ENCODE measurements around the gene TICAM2.

TICAM2 gene

DNA sequence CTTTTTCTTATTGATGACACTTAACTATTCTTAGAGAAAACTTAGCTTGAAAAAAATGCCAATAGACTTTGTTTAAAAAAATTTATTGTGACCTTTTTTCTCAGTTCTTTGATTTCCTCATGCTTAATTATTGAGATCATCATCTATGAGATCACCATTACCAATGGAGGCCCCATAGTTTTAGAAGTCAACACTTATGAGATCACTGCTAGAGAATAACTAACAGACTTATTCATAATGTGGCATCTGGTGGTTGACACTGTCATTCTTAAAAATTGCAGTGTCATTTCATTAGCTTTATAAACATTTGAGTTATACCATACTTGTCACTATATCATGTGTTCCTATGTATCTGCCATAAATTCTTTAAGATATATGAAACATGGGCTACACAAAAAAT, 42.8 kb downstream of the TICAM2 start (continued):
- TF ChIP-seq ZNF335 (tag by site-specific recombination; conservative IDR thresholded peaks at IDR 0.05): no peak; the same call in 1 of the 2 replicates
- no peak for TF ChIP-seq ZNF610 (tag by site-specific recombination; IDR thresholded peaks at IDR 0.05; ENCODE audit: borderline replicate concordance)
- no peak for TF ChIP-seq WT1 (tag by site-specific recombination; IDR thresholded peaks at IDR 0.05)

DNA sequence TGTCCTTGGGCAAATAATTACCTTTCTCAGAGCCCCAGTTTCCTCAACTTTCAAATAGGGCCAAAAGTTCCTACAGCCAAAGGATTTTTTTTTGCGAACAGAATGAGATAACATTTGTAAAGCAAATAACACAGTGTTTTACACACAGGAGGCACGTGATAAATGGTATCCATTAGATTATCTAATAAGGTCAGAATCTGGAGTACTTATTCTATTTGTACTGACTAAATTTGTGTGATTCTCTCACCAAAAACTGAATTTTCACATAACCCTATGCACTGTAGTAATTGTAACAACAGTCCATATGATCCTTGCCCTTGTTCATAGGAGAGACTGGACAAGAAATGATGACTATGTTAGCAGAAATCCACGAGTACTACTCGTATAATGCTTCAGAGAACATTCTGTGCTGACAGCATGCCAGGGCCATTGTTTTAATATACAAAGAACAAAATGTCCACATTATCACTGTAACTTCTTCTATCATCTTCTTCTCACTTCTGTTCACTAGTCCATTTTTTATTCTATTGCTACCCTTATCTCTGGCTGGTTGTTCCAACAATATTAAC, 43.8 kb downstream of the TICAM2 start:
- Histone ChIP-seq H3K36me3 (ENCODE audit: control insufficient read depth in 2 of 2, insufficient read depth in 1 of 2, low read length in 2 of 2) (no peaks in the 10 kb centered on the region), H3K27ac (ENCODE audit: extremely low read depth, low read depth, low read length) (no peak overlapping the region), H3K4me3 (ENCODE audit: low read depth, low read length) (no peak overlapping the region), H3K9me3 (ENCODE audit: control insufficient read depth, insufficient read depth, low read depth, low read length) (no peaks in the 10 kb centered on the region), H3K4me1 (ENCODE audit: control insufficient read depth, insufficient read depth, low read length) (no peaks in the 10 kb centered on the region)
- CTCF ChIA-PET: interaction anchor here (1.1 to 2.0 kb wide), 2 partner anchors 8 to 16 kb away, joined by 5 to 11 read pairs; no protein-coding TSS in a partner anchor
- POLR2A ChIA-PET: no interaction called here
- peak; percentile 6 for TF ChIP-seq SETDB1 (IDR thresholded peaks at IDR 0.05; ENCODE audit: insufficient read length, low read length)
- TF ChIP-seq ZNF248 (tag by site-specific recombination; IDR thresholded peaks at IDR 0.05): no peak

DNA sequence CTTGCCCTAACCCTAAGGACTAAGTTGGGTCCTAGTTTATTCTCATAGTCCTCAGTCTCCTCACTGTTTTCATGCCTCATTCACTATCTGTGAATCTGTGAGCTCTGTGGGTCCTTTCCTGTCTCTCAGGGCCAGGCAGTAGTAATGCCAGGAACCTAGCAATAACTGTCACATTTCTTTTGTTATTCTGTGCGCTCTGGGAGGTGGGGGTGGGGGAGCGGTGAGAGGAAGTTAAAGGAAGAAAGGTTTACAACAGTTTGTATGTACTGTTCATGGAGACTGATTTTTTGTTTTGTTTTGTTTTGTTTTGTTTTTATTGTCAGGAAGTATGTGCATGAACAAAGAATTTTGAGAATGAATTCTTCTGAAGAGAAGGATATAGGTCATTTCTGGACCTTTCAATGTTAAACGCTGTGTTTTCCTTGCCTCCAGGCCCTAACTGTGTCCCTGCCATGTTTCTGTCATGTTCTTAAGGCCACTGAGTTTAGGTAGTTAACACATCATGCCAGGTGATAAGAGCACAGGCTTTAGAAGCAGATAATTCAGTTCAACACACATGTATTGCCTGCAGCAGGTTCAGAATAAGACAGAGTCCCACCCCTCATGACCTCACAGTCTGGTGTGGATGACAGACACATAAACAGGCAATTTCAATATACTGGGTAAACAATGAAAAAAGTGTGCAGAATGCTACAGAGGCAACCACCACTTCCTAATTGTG, 44.5 kb downstream of the TICAM2 start:
- TF ChIP-seq ZNF335 (tag by site-specific recombination; conservative IDR thresholded peaks at IDR 0.05): 0 out of 2 replicates have a peak, but pooled peaks have one; percentile 20
- TF ChIP-seq SETDB1 (IDR thresholded peaks at IDR 0.05; ENCODE audit: insufficient read length, low read length): peak; percentile 42
- peak; percentile 67; the same call in 1 of the 2 replicates for TF ChIP-seq ZNF26 (tag by site-specific recombination; IDR thresholded peaks at IDR 0.05)
- TF ChIP-seq, protein P1, sequence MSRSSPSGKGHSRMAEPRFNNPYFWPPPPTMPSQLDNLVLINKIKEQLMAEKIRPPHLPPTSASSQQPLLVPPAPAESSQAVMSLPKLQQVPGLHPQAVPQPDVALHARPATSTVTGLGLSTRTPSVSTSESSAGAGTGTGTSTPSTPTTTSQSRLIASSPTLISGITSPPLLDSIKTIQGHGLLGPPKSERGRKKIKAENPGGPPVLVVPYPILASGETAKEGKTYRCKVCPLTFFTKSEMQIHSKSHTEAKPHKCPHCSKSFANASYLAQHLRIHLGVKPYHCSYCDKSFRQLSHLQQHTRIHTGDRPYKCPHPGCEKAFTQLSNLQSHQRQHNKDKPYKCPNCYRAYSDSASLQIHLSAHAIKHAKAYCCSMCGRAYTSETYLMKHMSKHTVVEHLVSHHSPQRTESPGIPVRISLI (tag by site-specific recombination; IDR thresholded peaks at IDR 0.05): peak; percentile 88; the same call in 1 of the 2 replicates
- TF ChIP-seq ZFP37 (tag by site-specific recombination; IDR thresholded peaks at IDR 0.05): no peak
- Histone ChIP-seq H3K4me3 (ENCODE audit: low read depth, low read length) (no peak overlapping the region), H3K4me1 (ENCODE audit: control insufficient read depth, insufficient read depth, low read length) (no peaks in the 10 kb centered on the region), H3K27ac (ENCODE audit: extremely low read depth, low read depth, low read length) (no peak overlapping the region), H3K9me3 (ENCODE audit: control insufficient read depth, insufficient read depth, low read depth, low read length) (no peaks in the 10 kb centered on the region), H3K36me3 (ENCODE audit: control insufficient read depth in 2 of 2, insufficient read depth in 1 of 2, low read length in 2 of 2) (no peaks in the 10 kb centered on the region)
- ChIA-PET POLR2A (no interaction called here), CTCF (interaction anchor here (1.0 kb wide), 1 partner anchor 16 kb away, joined by 5 read pairs; no protein-coding TSS in a partner anchor)

DNA sequence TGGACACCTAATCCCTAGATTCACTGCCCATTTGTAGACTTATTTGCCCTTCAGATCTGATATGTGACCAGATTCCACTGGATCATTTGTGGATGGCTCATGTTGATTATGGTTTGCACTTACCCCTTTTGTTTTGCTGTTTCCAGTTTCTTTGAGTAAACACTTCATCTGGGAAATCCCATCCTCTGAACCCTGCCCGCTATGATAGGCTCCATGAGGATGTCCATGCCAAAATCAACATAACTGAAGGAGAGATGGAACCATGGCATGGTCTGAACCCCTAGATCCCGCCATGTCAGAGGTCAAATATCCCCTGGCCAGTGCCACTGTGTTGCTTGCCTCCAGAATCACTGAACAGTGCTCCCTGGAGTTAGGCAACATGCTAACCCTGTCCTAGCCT, 46.0 kb downstream of the TICAM2 start:
- Histone ChIP-seq H3K36me3 (ENCODE audit: control insufficient read depth in 2 of 2, insufficient read depth in 1 of 2, low read length in 2 of 2) (no peaks in the 10 kb centered on the region), H3K4me1 (ENCODE audit: control insufficient read depth, insufficient read depth, low read length) (no peaks in the 10 kb centered on the region), H3K27ac (ENCODE audit: extremely low read depth, low read depth, low read length) (no peak overlapping the region), H3K4me3 (ENCODE audit: low read depth, low read length) (no peak overlapping the region), H3K9me3 (ENCODE audit: control insufficient read depth, insufficient read depth, low read depth, low read length) (no peaks in the 10 kb centered on the region)
- ChIA-PET POLR2A (no interaction called here), CTCF (interaction anchor here (1.6 kb wide), 1 partner anchor 18 kb away, joined by 9 read pairs; no protein-coding TSS in a partner anchor)
- TF ChIP-seq, protein P2, sequence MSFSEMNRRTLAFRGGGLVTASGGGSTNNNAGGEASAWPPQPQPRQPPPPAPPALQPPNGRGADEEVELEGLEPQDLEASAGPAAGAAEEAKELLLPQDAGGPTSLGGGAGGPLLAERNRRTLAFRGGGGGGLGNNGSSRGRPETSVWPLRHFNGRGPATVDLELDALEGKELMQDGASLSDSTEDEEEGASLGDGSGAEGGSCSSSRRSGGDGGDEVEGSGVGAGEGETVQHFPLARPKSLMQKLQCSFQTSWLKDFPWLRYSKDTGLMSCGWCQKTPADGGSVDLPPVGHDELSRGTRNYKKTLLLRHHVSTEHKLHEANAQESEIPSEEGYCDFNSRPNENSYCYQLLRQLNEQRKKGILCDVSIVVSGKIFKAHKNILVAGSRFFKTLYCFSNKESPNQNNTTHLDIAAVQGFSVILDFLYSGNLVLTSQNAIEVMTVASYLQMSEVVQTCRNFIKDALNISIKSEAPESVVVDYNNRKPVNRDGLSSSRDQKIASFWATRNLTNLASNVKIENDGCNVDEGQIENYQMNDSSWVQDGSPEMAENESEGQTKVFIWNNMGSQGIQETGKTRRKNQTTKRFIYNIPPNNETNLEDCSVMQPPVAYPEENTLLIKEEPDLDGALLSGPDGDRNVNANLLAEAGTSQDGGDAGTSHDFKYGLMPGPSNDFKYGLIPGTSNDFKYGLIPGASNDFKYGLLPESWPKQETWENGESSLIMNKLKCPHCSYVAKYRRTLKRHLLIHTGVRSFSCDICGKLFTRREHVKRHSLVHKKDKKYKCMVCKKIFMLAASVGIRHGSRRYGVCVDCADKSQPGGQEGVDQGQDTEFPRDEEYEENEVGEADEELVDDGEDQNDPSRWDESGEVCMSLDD (tag by site-specific recombination; IDR thresholded peaks at IDR 0.05): no peak
- TF ChIP-seq ZSCAN4 (tag by site-specific recombination; IDR thresholded peaks at IDR 0.05): no peak
- TF ChIP-seq ZNF548 (tag by site-specific recombination; IDR thresholded peaks at IDR 0.05): no peak
- TF ChIP-seq ZNF449 (tag by site-specific recombination; IDR thresholded peaks at IDR 0.05): no peak
- no peak for TF ChIP-seq MYNN (tag by site-specific recombination; IDR thresholded peaks at IDR 0.05; ENCODE audit: borderline replicate concordance)
- TF ChIP-seq ZNF768 (tag by site-specific recombination; IDR thresholded peaks at IDR 0.05): no peak
- no peak for TF ChIP-seq ZNF660 (tag by site-specific recombination; IDR thresholded peaks at IDR 0.05)
- no peak for TF ChIP-seq KLF8 (tag by site-specific recombination; IDR thresholded peaks at IDR 0.05)
- no peak for TF ChIP-seq ZNF354C (tag by site-specific recombination; IDR thresholded peaks at IDR 0.05; ENCODE audit: borderline replicate concordance, low read depth)
- TF ChIP-seq ZNF112 (tag by site-specific recombination; IDR thresholded peaks at IDR 0.05): no peak

Measured in HEK293 (cell line).